ENCODE measurements around the gene FAM50B.

Gene FAM50B

DNA sequence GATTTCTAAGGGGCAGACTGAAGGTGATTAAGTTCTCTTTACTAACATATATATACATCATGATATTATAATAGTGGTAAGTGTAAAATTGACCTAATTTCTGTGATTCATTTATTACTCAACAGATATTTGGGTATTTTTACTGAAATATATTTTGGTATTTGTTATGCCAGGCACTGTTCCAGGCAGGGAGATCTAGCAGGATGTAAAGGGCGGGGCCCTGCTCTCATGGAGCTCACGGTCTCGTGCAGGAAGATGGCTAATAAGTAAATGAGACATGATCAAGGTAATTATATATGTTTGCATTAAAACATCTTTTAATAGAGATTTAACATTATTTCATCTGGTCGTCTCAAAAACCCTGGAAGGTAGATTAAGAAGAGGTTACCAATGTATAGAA is 27.7 kb downstream of the FAM50B start:
- in situ Hi-C loops (cut with MboI; ENCODE audit: low pct_unique_long_range_greater_than_20kb, low sequenced_read_pairs, unreplicated experiment): no loop called here
- no peak for DNase-seq (ENCODE audit: low spot score)
- no peak for TF ChIP-seq CTCF (IDR thresholded peaks at IDR 0.05; ENCODE audit: extremely low read depth, insufficient read depth, missing control alignments)

- TF ChIP-seq CTCF (IDR thresholded peaks at IDR 0.05; ENCODE audit: extremely low read depth, insufficient read depth, missing control alignments): no peak
- no peak for DNase-seq (ENCODE audit: low spot score)
- in situ Hi-C loops (cut with MboI; ENCODE audit: low pct_unique_long_range_greater_than_20kb, low sequenced_read_pairs, unreplicated experiment): no loop called here
Measured at GRCh38 chr6:3878048-3878666, 29.0 kb downstream of the FAM50B start.

DNA sequence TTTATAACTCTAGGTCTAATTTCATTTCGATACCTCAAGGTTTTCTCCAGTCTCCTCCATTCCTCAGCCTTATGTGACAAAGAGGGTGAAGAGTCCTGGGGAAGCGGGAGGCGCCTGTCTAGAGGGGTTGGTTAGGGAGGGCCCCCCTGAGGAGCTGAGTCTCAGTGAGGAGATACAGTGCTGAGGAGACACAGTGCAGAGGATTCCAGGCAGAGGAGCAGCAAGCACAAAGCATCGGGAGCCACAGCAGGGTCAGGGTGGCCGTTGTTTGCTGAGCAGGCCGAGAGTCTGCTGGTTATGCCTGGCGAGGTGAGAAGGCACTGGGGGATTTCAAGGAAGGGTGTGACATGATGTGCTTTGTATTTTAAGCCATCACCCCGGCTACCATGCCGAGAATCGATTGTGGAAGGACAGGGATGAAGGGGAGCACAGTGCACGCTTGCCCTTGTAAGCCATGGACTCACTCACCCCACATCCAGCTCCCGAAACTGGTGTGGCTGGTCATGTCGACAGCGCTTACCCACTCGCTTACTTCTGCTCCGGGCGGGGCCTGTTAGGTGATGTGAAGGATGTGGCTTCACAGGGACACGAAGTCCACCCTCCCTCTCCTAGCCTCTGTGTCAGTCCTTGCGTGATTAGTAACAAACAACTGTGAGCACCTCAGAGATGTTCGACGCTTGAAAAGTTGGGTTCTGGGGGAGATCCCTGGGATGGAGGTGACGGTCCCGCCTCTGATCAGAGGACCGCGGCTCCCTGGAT is 30.2 kb downstream of the FAM50B start:
- TF ChIP-seq CTCF (IDR thresholded peaks at IDR 0.05; ENCODE audit: extremely low read depth, insufficient read depth, missing control alignments): no peak
- in situ Hi-C loops (cut with MboI; ENCODE audit: low pct_unique_long_range_greater_than_20kb, low sequenced_read_pairs, unreplicated experiment): no loop called here
- no peak for DNase-seq (ENCODE audit: low spot score)

- in situ Hi-C loops (cut with MboI; ENCODE audit: low pct_unique_long_range_greater_than_20kb, low sequenced_read_pairs, unreplicated experiment): no loop called here
- no peak for DNase-seq (ENCODE audit: low spot score)
- TF ChIP-seq CTCF (IDR thresholded peaks at IDR 0.05; ENCODE audit: extremely low read depth, insufficient read depth, missing control alignments): no peak
Measured at GRCh38 chr6:3881711-3882421, 32.7 kb downstream of the FAM50B start.

- in situ Hi-C loops (cut with MboI; ENCODE audit: low pct_unique_long_range_greater_than_20kb, low sequenced_read_pairs, unreplicated experiment): no loop called here
- no peak for TF ChIP-seq CTCF (IDR thresholded peaks at IDR 0.05; ENCODE audit: extremely low read depth, insufficient read depth, missing control alignments)
- DNase-seq (ENCODE audit: low spot score): no peak
Measured at GRCh38 chr6:3882431-3882830, 33.3 kb downstream of the FAM50B start.

DNA sequence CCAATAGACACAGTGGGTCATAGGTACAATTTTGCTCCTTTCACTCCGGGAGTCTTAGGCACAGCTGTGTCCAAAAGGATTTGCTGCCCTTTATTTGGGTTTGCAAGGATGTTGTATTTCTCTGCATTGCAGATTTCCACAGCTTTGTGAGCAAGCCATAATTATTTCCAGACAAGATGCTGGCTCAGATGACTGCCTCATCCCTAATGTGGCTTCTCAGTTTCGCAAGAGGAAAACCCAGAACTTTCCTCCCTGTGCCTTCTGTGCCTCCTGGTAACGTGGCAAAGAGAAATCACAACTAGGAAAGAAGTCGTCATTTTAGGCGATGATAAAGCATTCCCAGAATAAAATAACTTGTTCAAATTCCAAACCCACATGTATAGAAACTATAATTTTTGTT is 33.7 kb downstream of the FAM50B start:
- no peak for TF ChIP-seq CTCF (IDR thresholded peaks at IDR 0.05; ENCODE audit: extremely low read depth, insufficient read depth, missing control alignments)
- in situ Hi-C loops (cut with MboI; ENCODE audit: low pct_unique_long_range_greater_than_20kb, low sequenced_read_pairs, unreplicated experiment): no loop called here
- DNase-seq (ENCODE audit: low spot score): no peak
